Umbilical cord (tissue), 2 donors: ENCODE data around the gene TMEM240. TPM values are rescaled to one million over a fixed set of nuclear protein-coding genes. Genes with fewer than 3 reads are reported as not detected.
"Not testable (repeated sequence)": the region's sequence is repeated elsewhere in the genome, so short reads cannot be mapped to it uniquely, and the experiment has no call there.

Source experiments
- DNase-seq: peaks from one replicate; pipeline ENCODE4 v3.0.0-alpha.2; 2015; ENCODE audit warnings: low spot score
- total RNA-seq: library from RNA; depleted of rRNA; stranded (reverse); fragments of >200 nt; gene quantifications from one replicate; pipeline ENCODE4 v1.2.3, GENCODE V29; 2014; ENCODE audit warnings: low replicate concordance; ENCODE audit not compliant: insufficient read depth

Gene TMEM240
- total RNA-seq, 1 donor from 2014 or later = not detected

DNA sequence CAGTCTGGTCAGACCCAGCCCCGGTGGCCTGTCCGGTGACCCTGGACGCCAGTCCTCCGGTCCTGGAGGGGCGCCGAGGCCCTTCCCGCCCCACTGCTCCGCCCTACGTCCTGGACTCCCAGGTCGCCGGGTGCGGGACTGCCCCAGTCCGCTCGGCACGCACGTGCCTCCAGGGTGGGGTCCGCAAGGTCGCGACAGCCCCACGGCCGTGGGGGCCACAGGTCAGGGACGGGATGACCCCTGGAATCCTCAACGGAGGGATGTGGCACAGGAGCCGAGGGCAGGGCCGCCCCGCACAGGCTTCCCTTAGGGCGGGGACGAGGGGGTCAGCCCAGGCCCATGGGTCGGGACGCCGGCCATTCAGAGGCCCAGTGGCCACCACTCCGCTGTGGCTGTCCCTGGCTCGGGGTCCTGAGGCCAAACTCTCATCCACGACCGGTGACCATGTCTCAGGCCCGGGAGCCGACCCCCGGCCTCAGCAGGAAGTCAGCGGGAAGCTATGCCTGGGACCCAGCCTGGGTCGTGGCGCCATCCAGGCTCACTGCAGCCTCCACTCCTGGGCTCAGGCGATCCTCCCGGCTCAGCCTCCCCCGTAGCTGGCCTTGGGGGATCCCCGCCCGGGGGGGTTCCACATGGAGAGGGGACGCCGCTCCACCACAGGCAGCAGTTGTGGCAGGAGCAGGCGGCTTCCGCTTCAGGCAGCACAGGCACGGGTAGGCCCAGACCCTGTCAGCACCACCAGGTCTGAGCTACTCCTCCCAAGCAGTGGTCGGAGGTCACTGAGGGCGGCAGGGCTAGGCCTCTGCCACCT lies 599 bp upstream of the TMEM240 start:
- DNase-seq = no peak

GRCh38 chr1:1539310-1540089 lies 924 bp downstream of the TMEM240 start:
- DNase-seq = peak; percentile 36

DNA sequence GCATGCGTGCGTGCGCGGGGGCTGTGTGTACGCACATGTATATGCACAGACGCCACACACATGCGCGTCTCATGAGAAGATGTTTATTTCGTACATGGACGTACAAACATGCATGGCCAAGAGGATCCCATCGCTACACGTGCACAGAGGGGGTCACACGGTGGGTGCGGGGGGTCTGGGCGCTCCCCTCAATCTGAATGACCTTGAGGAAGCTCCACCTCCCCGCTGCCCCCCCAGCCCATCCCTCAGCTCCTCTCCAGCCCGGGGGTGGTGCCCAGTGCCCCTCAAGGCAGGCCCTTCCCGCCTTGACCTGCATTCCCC lies 1.5 kb downstream of the TMEM240 start:
- no peak for DNase-seq

DNA sequence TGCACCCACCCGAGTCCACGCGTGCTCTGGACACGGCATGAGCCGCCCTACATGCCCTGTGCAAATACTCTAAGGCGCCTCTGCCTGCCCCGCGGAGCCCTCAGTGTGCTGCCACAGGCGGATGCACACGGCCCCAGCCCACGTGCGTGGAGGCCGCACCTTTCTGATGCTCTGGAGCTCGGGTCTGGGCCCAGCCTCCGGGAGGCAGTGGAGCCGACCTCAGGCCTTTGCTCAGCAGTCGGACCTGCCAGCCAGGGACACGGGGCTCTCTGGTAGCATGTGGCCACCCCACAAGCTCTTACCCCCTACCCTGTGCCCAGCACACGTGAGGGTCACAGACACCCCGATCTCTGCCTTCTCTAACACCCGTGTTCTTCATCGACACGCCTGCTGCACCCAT lies 2.1 kb downstream of the TMEM240 start:
- DNase-seq = no peak

GRCh38 chr1:1537626-1538250 lies 2.7 kb downstream of the TMEM240 start:
- no peak for DNase-seq

- no peak for DNase-seq
Observed at GRCh38 chr1:1536938-1537546, 3.4 kb downstream of the TMEM240 start.

DNA sequence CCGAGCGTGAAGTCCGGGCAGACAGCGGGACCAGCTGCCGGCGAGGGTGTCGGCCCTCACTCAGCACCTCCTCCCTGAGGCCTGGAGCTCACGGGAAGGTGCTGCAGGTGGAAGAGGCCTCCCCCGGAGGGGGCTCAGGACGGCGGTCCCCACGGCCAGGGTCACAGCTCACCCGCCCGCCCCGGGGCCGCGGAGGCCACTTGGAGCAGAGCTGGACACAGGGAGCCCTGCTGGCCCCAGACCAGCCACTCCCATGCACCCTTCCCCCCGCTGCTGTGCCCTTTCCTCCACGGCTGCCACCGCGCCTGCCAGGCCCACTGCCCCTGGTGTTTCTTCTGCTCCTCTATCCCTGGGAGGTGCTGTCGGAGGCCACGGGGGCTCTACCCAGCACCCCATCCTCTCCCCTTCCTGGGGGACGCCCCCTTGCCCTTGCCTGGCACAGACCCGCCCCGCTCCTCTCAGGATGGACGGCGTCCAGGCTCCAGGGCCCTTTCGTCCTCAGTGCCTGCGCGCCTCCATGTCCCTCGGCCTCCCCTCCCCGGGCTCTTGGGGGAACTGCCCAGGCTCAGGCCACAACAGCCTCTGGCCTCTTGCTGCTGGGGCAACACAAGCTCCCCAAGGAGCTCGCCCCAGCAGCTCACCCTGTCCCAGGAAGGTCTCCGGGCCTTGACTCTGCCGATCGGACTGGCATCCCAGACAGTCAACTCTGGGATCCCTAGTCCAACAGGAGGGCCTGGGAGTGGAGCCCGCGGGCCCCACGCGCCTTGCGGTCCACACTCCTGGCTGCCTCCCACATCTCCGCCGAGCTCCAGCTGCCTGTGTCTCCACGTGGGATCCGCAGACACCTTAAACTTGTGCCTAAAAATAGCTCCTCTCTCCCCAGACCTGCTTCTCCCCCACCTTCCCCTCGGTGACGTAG lies 4.1 kb downstream of the TMEM240 start:
- no peak for DNase-seq

- DNase-seq = no peak
Observed at GRCh38 chr1:1535201-1536018, 5.0 kb downstream of the TMEM240 start.

DNA sequence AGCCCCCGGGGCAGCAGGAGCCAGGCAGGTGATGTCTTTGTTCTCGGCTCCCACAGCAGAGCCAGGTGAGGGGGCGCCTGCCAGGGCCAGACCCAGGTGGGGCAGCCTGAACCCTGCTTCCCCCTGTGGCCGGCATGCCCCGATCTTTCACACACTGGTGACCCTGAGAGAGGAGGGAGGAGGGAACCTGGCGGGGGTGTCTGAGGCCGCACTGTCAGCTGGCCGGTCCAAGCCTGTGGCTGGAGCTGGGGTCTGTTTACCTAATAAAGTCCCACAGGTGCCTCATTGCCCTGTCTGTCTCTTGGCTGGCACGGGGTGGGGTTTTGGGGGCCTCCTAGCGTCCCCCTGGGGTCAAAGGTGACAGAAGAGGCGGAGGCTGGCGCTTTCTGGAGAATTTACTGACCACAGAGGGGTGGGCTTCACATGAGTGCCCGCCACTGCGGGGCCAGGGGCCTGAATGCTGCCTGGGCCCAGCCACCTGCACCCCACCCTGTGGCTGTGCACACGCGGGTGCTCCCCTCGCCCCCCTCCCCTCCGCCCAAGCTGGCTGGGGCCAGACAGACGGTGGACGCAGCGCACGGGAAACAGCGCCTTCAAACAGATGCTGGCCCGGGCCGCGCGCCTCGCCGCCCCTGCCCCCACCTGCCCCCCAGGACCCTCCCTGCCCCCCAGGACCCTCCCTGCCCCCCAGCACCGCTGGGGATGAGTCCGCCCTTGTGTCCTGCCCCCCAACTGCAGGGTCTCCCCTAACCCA lies 5.8 kb downstream of the TMEM240 start:
- DNase-seq = no peak

- not testable (repeated sequence) for DNase-seq
Observed at GRCh38 chr1:1533894-1534291, 6.5 kb downstream of the TMEM240 start.

DNA sequence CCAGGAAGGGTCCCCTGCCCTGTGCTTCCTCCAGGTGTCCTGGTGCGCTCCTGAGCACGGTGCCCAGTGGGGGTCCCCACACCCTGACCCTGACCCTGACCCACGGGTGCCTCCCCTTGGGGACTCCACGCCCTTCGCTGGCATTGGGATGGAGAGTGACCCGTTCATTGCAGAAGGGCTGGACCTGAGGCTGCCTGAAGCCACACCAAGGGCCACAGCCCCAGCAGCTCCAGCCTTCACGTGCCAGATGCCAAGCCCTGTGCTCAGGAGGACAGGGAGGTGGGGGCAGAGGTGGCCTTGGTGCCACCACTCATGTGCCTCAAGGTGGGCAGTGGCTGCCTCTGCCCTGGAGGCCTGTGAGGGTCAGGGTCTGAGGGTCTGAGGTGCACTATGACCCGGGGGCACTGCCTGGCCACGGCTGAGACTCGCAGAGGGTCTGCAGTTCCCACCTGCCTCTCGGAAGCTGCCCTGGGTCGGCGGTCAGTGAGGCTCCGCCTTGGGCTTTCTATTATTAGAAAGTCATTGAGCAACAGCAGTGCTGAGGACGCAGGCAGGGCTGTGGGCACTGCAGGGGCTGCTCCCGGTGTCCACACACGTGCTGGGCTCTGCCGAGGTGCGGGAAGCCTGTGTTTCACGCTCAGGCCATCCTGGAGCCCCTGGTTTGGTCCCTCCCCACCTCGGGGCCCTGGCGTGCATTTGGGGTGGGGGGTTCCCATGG lies 7.1 kb downstream of the TMEM240 start:
- DNase-seq = not testable (repeated sequence)

- DNase-seq = no peak
Observed at GRCh38 chr1:1531947-1532346, 8.5 kb downstream of the TMEM240 start.

DNA sequence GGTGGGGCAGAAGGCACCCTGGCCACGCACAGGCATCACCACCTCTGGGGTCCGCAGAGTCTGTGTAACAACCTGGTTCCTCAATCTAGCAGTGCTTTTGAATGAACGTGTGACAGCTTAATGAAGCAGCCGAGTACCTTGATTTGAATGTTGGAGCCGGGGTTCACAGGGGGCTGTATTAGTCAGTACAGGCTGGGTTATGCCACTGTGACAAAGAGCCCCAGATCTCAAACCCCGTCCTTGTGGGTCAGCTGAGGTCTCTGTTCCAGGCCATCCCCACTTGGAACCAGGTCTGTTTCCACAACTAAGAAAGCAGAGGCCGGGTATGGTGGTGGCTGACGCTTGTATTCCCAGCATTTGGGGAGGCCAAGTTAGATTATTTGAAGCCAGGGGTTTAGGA lies 10.5 kb downstream of the TMEM240 start:
- DNase-seq = no peak

DNA sequence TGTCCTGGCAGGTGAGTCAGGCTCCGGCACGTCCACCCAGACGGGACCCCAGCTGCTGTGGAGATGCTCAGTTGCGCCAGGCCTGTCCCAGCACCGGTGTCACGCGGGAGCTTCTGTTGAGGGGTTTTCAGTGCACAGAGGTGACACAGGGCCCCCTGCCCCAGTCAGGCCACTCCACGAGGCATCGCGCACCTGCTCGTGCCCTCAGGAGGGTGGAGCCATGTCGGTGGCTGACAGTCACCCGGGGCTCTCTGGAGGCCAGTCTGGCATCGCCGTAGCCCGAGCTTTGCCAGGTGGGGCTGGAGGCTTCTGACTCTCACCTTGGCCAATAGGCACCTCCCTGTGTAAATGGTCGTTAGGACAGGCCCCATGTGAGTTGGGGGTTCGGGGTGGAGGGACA lies 11.1 kb downstream of the TMEM240 start:
- DNase-seq = no peak

DNA sequence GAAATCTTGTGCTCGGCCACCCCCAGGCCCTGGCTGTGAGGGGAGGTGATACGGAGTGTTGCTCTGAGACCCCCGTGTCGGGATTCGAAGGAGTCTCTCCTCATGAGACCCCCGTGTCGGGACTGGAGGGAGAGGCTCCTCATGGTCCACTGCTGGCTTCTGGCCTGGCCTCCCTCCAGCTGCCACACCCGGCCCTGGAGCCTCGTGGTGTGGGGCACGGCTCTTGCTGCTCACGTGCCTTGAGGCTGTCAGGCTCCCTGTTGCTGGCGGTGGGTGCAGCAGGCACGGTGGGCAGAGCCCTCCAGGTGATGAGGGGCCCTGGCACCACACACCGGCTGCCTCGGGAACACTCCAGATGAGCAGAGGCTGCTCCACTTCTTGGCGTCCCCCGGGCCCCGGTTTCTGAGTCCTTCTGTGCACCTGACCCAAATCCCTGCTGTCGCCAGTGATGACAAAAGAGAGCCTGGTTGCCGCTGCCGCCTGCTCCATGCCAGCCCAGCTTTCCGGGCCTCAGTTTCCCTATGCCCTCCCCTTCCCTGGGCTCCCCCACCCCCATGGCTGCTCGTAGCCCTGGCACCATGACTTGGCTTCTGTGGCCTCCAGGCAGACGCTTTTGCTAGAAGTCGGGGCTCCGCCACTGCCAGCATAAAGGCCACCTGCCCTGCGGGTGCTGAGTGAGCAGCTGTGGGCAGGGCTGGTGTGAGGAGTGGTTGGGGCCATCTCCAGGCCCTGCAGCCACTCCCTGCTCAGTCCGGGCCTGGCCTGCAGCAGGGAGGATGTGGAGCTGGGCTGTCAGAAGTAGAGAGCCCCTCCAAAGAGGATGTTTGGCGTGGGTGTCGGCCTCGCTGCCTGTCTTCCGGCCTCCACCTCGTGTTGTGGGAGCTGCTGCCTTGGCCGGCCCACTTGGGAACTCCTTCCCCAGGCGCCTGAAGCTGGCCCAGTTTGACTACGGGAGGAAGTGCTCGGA lies 11.8 kb downstream of the TMEM240 start:
- DNase-seq = no peak

GRCh38 chr1:1527092-1527816 lies 13.2 kb downstream of the TMEM240 start:
- DNase-seq = no peak

GRCh38 chr1:1526476-1526875 lies 13.9 kb downstream of the TMEM240 start:
- DNase-seq = not testable (repeated sequence)
